GM23248 (cell line): ENCODE data around the gene PFKP.

Source experiments
- EZH2 ChIP-seq: fragments of 200-600 bp; sonication (generic); IDR thresholded peaks from 2 replicates; pipeline ENCODE4 v1.6.1; 2018; ENCODE audit warnings: antibody characterized with exemption, mild to moderate bottlenecking; ENCODE audit not compliant: insufficient read depth, poor library complexity, severe bottlenecking
- EZH2phosphoT487 ChIP-seq: fragments of 200-600 bp; sonication (generic); IDR thresholded peaks from 2 replicates; pipeline ENCODE4 v1.6.1; 2018; ENCODE audit warnings: antibody characterized with exemption, moderate library complexity, mild to moderate bottlenecking, low read depth; ENCODE audit not compliant: insufficient read depth

DNA sequence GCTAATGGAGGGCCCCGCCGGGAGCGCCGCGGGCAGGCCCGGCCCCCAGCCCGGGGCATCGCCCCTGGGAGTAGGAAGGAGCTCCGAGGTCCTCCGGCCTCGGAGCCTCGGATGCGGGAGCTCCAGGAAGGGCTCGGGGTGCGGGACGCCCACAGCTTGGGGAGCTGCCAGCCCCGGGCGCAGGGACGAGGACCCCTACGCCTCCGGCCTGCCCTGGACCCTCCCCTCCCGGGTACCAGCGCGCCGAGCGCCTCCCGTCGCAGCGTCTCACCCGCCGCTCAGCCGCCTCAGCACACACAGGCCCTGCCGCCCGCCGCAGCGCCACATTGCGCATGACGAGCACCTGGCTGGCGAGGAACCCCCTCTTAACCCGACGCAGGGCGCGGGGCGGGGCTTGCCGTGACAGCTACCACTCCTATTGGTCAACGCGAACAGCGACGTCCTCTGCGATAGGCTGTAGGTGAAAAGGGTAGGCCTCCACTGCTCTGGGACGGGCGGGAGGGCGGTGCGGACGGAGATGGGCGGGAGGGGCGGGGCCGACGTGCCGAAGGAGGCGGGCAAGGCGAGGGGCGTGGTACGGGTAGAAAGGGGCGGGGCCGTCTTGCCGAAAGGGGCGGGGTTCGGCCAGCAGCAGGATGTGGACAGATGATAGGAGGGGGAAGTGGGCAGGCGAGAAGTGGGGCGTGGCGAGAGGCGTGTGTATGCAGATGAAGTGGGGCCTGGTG is 105.3 kb downstream of the PFKP start, which contains the start of gene PITRM1:
- TF ChIP-seq EZH2: no peak
- no peak for TF ChIP-seq EZH2phosphoT487
